HG02763 (cell line): Measurements from ENCODE around the gene ZNF507.
"Not testable (repeated sequence)": the region's sequence is repeated elsewhere in the genome, so short reads cannot be mapped to it uniquely, and the experiment has no call there.

Source experiments
- ATAC-seq: cut with Tn5 transposase; IDR thresholded peaks from one replicate; pipeline ENCODE4 v1.9.1; 2021; ENCODE audit warnings: mild to moderate bottlenecking, moderate library complexity; ENCODE audit not compliant: unreplicated experiment

Gene ZNF507

DNA sequence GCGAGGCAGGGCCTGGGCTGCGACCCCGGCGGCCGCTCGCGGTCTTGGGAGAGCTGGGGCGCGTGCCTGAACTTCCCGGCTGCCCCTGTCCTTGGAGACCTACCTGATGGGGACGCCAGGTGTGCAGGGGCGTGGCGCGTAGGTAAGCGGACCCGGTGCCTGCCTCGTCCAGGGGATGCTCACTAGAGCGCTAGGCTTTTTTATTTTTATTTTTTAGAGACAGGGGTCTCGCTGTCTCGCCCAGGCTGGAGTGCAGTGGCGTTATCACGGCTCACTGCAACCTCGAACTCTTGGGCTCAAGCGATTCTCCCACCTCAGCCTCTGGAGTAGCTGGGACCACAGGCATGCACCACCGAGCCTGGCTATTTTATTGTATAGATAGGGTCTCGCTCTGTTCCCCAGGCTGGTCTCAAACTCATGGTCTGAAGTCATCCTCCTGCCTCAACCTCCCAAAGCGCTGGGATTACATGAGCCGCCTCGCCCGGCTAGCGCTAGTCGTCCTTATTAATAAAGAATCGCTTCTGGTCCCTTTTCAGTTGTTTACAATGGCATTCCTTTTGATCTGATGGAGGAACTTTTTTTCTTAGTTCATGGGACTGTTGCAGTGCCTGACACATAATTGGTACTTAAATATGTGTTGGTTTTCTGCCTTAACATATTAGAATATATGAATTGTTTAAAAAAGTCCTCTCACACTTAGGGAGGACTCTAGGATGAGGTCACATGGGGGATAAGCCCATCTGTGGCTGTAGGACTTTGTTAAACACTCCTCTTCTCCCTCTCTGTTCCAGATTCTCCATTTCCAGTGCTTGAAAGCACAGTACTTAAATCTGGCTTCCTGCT is 61.0 kb downstream of the ZNF507 start:
- ATAC-seq: no peak

DNA sequence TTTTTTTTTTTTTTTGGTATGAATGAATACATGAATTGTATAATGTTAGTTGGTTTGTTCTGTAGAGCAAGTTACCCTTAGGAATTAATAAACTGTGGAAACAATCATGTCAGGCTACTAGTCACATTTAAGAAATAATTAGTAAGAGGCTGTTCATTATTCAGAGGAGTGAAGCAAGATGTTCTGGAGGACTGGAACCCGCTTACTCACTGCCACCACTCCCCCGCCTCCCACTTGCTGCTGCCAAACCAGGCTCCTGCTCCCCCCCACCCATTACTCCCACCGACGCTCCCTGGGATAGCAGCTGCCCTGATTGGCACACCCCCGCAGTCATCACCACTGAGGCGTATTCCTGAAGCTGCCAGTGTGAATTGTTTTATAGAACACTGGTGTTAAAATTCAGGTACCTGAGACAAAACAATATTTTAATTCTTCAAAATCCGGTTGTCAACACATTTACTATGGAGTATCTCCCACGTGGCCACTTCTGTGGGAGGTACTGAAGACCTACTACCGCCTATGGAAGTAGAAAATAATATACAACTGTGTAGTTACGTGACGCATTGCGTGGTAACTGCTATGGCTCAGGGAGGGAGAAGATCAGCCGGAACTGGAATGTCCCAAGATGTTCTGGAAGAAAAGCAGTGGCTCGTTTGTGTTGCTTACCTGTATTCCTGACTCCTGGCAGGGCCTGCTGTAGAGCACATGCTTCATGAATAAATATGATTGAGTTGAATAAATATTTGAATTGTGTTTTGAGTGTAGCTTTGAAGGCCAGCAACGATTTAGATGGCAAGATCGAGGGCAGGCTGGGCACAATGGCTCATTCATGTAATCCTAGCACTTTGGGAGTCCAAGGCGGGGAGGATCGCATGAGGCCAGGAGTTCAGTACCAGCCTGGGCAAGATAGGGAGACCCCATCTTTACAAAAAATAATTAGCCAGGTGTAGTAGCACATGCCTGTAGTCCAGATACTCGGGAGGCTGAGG is 61.9 kb downstream of the ZNF507 start:
- ATAC-seq: no peak

DNA sequence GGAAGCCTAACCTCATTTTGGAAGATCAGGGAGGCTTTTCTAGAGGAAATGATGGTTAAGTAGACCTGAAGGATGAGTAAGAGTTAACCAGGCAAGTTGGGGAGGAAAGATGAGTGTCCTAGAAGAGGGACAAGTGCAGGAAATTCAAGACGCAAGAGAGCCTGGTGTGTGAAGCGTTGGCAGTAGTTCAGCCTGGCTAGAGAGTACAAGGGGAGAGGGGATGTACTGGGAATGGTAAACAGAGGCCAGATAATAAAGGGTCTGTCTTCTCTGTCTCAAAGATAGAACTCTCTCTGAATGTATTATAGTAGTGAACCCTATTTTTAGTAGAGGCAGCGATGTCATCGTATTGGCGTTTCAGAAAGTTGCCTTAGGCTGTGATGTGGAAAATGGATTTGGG is 69.8 kb downstream of the ZNF507 start:
- no peak for ATAC-seq

DNA sequence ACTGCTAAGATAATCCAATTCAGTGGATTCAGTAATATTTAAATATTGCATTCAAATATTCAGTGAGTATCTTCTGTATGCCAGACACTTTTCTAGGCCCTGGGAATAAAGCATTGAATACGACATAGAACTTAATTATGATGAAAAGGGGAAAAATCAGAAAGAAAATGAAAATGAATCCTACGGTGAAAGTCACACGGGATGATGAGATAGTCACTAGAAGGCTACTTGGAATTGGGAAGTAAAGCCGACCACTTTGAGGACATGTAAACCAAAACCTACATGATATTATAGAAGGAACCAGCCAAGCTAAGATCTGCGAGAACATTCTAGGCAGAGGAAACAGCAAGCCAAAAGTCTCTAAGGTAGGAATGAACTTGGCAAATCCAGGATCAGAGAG is 70.3 kb downstream of the ZNF507 start:
- no peak for ATAC-seq

DNA sequence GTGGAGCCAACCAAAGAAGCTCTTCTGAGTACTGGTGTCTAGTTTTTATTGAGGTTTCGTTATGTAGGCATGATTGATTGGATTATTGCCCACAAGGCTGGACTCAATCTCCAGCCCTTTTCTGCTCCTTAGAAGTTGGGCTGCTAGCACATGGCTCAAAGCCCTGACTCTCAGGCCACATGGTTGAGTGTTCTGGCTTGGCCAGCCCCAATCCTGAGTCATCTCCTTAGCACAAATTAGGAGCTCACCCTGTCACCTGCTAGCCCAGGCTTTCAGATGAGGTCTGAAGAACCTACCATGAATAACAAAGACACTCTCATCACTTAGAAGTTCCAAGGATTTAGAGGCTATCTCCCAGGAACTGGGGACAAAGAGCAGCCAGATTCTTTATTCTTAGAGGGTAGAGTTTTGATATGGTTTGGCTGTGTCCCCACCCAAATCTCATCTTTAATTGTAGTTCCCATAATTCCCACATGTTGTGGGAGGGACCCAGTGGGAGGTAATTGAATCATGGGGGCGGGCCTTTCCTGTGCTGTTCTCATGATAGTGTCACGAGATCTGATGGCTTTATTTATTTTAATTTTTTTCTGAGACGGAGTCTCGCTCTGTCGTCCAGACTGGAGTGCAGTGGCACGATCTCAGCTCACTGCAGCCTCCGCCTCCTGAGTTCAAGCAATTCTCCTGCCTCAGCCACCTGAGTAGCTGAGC is 71.5 kb downstream of the ZNF507 start:
- ATAC-seq: no peak

DNA sequence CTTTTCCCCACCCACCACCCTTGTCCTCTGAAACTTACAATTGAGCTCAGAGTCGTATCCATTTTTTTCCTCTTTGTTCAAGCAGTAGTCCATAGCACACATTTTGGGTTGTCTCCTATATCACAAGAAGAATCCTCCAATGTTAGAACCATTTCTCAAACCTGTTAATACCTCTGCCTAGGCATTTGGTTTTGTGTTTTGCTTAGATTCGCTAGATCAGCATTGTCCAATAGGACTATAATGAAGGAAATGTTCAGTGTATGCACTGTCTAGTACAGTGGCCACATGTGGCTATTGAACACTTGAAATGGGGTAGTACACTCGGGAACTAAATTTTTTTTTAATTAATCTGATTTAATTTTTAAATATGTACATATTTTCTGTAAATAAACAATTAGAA is 72.7 kb downstream of the ZNF507 start:
- no peak for ATAC-seq

DNA sequence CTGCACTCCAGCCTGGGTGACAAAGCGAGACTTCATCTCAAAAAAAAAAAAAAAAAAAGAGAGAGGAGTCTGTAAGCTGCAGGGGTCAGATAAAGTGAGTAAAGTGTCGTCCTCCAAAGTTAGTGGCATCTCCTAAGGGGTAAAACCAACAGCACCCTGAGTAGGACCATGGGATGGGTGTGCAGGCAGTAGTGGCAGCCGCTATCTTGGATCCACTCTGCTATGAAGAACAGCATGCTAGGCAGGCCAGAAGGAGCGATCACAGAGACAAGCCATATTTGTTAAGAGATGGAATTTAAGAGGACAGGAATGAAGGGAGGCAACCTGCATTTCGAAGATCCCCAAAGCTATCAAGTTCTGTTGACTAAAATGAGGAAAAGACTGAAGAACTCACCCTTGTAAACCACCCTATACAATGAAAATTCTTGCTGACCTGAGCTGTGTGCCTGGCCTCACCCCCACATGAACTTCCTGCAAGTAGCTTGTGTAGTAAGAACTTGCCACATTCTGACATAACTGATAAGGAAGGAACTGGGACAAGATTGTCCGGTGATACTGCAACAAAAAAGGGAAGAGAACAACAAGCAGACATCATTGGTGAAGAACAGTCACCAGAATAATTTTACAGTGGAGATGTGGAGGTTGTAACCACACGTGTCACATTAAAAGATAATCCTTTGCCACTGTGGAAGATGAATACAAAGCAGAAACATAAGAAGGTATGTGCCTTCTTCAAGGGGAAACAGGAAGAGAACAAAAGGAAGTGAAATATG is 76.4 kb downstream of the ZNF507 start:
- no peak for ATAC-seq

DNA sequence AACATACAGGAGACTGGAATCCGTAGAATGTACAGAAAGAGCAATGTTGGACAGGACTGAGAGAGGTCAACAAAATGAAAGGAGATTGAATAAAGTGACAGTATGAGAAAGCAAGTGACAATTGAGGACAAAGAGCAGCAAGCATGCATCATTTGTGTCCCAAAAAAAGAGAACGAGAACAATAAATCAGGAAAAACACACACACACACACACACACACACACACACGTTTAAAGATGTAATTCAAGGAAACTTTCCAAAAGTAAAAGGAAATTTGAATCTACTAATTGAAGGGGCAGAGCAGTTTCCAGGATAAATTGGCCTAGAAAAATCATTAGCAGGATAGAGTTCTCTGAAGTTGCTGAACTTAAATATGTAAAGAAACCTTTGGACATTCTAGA is 77.0 kb downstream of the ZNF507 start:
- no peak for ATAC-seq

DNA sequence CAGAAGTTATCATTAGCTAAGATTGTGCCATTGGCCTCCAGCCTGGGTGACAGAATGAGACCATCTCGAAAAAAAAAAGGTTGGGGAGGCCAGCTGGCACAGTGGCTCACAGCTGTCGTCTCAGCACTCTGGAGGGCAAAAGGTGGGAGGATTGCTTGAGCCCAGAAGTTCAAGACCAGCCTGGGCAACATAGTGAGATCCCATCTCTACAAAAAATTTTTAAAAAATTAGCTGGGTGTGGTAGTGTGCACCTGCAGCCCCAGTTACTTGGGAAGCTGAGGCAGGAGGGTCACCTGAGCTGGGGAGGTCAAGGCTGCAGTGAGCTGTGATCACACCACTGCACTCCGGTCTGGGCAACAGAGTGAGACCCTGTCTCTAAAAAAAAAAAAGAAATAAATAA is 78.5 kb downstream of the ZNF507 start:
- not testable (repeated sequence) for ATAC-seq

DNA sequence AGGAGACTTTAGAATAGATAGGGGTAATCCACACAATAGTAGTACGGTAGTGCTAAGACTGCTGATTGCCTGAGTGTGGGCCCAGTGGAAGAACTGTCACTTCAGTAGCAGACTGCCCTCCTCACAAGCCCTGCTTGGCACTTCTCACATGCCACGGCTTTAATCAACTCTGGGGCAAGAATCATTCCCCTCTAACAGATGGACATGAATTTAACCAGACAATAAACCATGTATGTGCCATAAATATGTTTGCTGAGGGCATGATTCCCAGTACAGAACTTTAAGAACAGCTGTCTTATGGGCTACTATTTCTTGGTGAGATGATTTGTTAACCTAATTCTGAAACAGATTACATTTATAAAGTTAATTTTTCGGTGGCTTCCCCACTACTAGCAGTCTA is 82.1 kb downstream of the ZNF507 start:
- ATAC-seq: no peak

DNA sequence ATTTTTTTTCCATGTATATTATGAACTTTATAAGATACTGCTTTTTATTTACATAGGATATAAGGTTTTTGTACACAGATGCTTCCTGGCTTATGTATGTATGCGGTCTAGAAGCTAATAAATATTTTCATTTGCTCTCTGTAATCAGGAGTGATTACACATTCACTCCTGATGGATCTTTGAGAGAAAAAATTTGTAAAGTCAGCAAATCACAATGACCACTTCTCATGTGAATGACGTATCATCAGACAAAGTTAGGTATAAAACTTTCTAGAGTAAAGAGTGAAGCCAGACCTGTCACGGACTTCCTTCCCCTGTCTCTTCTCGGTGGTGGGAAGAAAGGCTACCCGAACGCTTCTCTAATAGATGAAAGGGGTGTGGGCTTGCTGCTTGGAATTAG is 91.3 kb downstream of the ZNF507 start:
- no peak for ATAC-seq

DNA sequence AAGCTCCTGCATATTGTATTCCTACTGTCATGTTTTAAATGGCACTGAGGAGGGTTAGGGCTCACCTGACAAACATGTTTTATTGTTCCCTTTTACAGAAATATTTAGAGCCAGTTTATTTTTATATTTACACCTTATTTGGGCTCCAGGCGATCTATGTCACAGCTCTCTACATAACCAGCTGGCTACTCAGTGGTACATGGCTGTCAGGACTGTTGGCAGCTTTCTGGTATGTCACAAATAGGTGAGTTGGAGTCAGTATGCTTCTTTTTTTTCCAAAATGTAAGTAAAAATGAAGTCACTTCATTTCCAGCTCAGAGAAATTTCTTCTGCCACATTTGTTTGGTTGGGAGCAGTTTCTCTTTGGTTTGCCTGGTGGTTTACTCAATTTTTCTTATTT is 91.7 kb downstream of the ZNF507 start:
- ATAC-seq: no peak
